Left lung (tissue), 10 donors: ENCODE measurements around the gene KRIT1. TPM values are rescaled to one million over a fixed set of nuclear protein-coding genes. Genes with fewer than 3 reads are reported as not detected.

Experiments
- ATAC-seq: fragments of 200-7000 bp; cut with Tn5 transposase; one replicate; pipeline ENCODE4 v1.9.1; 2020; ENCODE audit warnings: moderate library complexity
- DNase-seq, 4 donors: peaks; one replicate each; pipeline ENCODE4 v3.0.0-alpha.2; 2013 to 2020
- H3K27ac ChIP-seq, 2 donors: fragments of 200-600 bp; sonication (generic) in 1 of 2; one replicate each; pipeline versions ENCODE4 v1.5.0 to v1.8.0; 2020 to 2021
- H3K27me3 ChIP-seq, 2 donors: fragments of 200-600 bp; sonication (generic) in 1 of 2; one replicate each; pipeline versions ENCODE4 v1.5.0 to v1.8.0; 2020 to 2021
- H3K36me3 ChIP-seq, 2 donors: fragments of 200-600 bp; sonication (generic) in 1 of 2; one replicate each; pipeline versions ENCODE4 v1.5.0 to v1.8.0; 2020 to 2021
- H3K4me1 ChIP-seq, 2 donors: fragments of 200-600 bp; one replicate each; pipeline ENCODE4 v1.8.0; 2021
- H3K4me3 ChIP-seq, 2 donors: fragments of 200-600 bp; sonication (generic) in 1 of 2; one replicate each; pipeline versions ENCODE4 v1.5.0 to v1.8.0; 2020 to 2021; ENCODE audit warnings: mild to moderate bottlenecking in 1 of 2
- H3K9me3 ChIP-seq, 2 donors: fragments of 200-600 bp; sonication (generic) in 1 of 2; one replicate each; pipeline versions ENCODE4 v1.5.0 to v1.8.0; 2020 to 2021
- CTCF ChIP-seq, 2 donors: fragments of 200-600 bp; sonication (generic) in 1 of 2; IDR thresholded peaks; one replicate each; pipeline versions ENCODE4 v1.5.0 to v1.8.0; 2021; ENCODE audit warnings: antibody characterized with exemption in 2 of 2
- intact Hi-C, 2 donors: fragments of 100-400 bp; cut with DNase I; formaldehyde crosslinking; loops; one replicate each; pipeline versions ENCODE4 v1.11.2 to v1.14.2; 2022
- microRNA-seq, 2 donors: library from miRNA; unstranded; fragments of <30 nt; microRNA quantifications; one replicate each; pipeline ENCODE4, GENCODE V29; 2019
- polyA plus RNA-seq, 6 donors: library from polyadenylated mRNA; unstranded; fragments of 120-200 nt; gene quantifications; one replicate each; pipeline ENCODE4 v1.2.1, GENCODE V29; 2013; ENCODE audit not compliant: insufficient read length in 6 of 6
- total RNA-seq, 2 donors: library from RNA; stranded (reverse); fragmentation: NEBNext Ultra II Directional; extraction: Animal tissue kit (Norgen Biotek cat#: 25700); gene quantifications; one replicate each; pipeline ENCODE4 v1.2.1, GENCODE V29; 2021
- donor health status: DM: no; HTN: yes; CAD: no.
- donor health status: DM: no; HTN: no; CAD: no.

The KRIT1 gene
- total and polyA plus RNA-seq, 8 donors = 28.2 to 63.4 (median 55.5) TPM

GRCh38 chr7:92155108-92155739 is 90.5 kb downstream of the KRIT1 start:
- H3K27me3 ChIP-seq = no peaks in the 10 kb centered on the region
- H3K36me3 ChIP-seq = no peaks in the 10 kb centered on the region
- no peak overlapping the region for H3K27ac ChIP-seq
- intact Hi-C loops = no loop called here
- ATAC-seq (no peak), DNase-seq (no peak)
- H3K4me3 ChIP-seq = no peak overlapping the region
- no peak for TF ChIP-seq CTCF (IDR thresholded peaks at IDR 0.05)
- no peaks in the 10 kb centered on the region for H3K9me3 ChIP-seq
- no peaks in the 10 kb centered on the region for H3K4me1 ChIP-seq

DNA sequence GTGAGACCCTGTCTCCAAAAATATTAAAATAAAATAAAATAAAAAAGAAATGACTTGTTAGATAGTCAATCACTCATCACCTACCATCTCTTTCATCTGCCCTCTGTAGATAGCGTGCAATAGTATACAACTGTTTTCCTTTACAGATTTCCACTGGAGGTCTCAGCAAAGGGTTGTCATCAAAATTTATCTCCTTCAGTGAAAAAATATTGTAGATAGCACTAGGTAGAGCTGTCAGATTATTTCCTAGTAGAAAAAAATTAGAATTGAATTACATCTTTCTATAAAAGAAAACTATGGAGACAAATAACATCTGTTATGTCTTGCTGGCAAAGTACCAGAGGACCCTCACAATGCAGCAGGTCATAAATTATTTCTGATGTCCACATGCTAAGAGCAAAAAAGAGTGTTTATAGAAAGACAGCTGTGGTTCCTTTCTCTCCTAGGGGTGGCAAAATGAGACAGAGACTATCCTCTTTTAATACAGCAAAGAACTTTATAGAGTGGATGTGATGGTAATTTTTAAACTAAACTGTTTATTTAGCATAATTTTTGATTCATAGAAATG is 95.2 kb downstream of the KRIT1 start:
- no peak overlapping the region for H3K27ac ChIP-seq
- no peaks in the 10 kb centered on the region for H3K4me1 ChIP-seq
- ATAC-seq (no peak), DNase-seq (no peak)
- H3K36me3 ChIP-seq = no peaks in the 10 kb centered on the region
- intact Hi-C loops = no loop called here
- H3K27me3 ChIP-seq = no peaks in the 10 kb centered on the region
- no peaks in the 10 kb centered on the region for H3K9me3 ChIP-seq
- no peak for TF ChIP-seq CTCF (IDR thresholded peaks at IDR 0.05)
- no peak overlapping the region for H3K4me3 ChIP-seq

GRCh38 chr7:92149736-92150239 is 95.9 kb downstream of the KRIT1 start:
- intact Hi-C loops = no loop called here
- Histone ChIP-seq H3K9me3 (no peaks in the 10 kb centered on the region), H3K36me3 (no peaks in the 10 kb centered on the region), H3K4me1 (no peaks in the 10 kb centered on the region), H3K27ac (no peak overlapping the region), H3K4me3 (no peak overlapping the region), H3K27me3 (no peaks in the 10 kb centered on the region)
- DNase-seq (no peak), ATAC-seq (no peak)
- TF ChIP-seq CTCF (IDR thresholded peaks at IDR 0.05) = no peak

Small RNAs within 50 kb of the gene (microRNA-seq; reads per million reads assigned to microRNA genes)
- gene MIR1285-1 = 0 reads per million in 2 donors

Other genes with a start within 250 kb of the KRIT1 start
- 100 to 1,000 TPM; 122 to 271 TPM for gene CYP51A1, start 111.4 kb downstream of the KRIT1 start, total RNA-seq
- 10 to 100 TPM; 35.1 to 52.4 (median 39.5) TPM for gene CYP51A1, start 111.4 kb downstream of the KRIT1 start, polyA plus RNA-seq
- under 1 TPM in 1 of 2 donors, not detected in 1; 0.09 TPM for gene LRRD1, start 66.8 kb downstream of the KRIT1 start, total RNA-seq
- under 1 TPM; 0.61 to 0.88 (median 0.67) TPM for gene LRRD1, start 66.8 kb downstream of the KRIT1 start, polyA plus RNA-seq
- gene ANKIB1, start 60 bp upstream of the KRIT1 start, total RNA-seq = 10 to 100 TPM; 41.4 to 57.3 TPM
- 10 to 100 TPM; 43.0 to 48.8 (median 46.9) TPM for gene ANKIB1, start 60 bp upstream of the KRIT1 start, polyA plus RNA-seq
- gene GATAD1, start 201.6 kb upstream of the KRIT1 start, total RNA-seq = 10 to 100 TPM; 28.4 to 29.5 TPM
- 10 to 100 TPM; 45.8 to 74.3 (median 62.3) TPM for gene GATAD1, start 201.6 kb upstream of the KRIT1 start, polyA plus RNA-seq
- gene ERVW-1, start 232.0 kb upstream of the KRIT1 start, total RNA-seq = not detected
- 1 to 10 TPM; 1.2 to 2.6 (median 2.1) TPM for gene ERVW-1, start 232.0 kb upstream of the KRIT1 start, polyA plus RNA-seq